Karpas-422 (cell line): ENCODE measurements around the gene DNMT3A. TPM values are rescaled to one million over a fixed set of nuclear protein-coding genes. Genes with fewer than 3 reads are reported as not detected.
"Not testable (repeated sequence)": the region's sequence is repeated elsewhere in the genome, so short reads cannot be mapped to it uniquely, and the experiment has no call there.

ENCODE experiments used
- DNase-seq: peaks from one replicate; pipeline ENCODE4 v3.0.0-alpha.2; 2015
- H2AFZ ChIP-seq: fragments of 200-600 bp; sonication (generic); 2 replicates; pipeline ENCODE4 v1.6.1; 2014; ENCODE audit warnings: antibody characterized with exemption, low read length, mixed read lengths
- H3K27ac ChIP-seq: fragments of 200-600 bp; sonication (generic); 2 replicates; pipeline ENCODE4 v1.5.1; 2014; ENCODE audit warnings: mild to moderate bottlenecking, low read length, moderate library complexity
- H3K27me3 ChIP-seq: fragments of 200-600 bp; sonication (generic); 2 replicates; pipeline ENCODE4 v1.6.1; 2014; ENCODE audit warnings: low read length, mixed read lengths
- H3K36me3 ChIP-seq: fragments of 200-600 bp; sonication (generic); 2 replicates; pipeline ENCODE4 v1.6.1; 2014; ENCODE audit warnings: low read length, mixed read lengths; ENCODE audit not compliant: insufficient read depth
- H3K4me1 ChIP-seq: fragments of 200-600 bp; sonication (generic); 2 replicates; pipeline ENCODE4 v1.6.1; 2014; ENCODE audit warnings: mild to moderate bottlenecking, low read length, mixed read lengths
- H3K4me2 ChIP-seq: fragments of 200-600 bp; sonication (generic); 2 replicates; pipeline ENCODE4 v1.6.1; 2014; ENCODE audit warnings: low read length, low read depth, mild to moderate bottlenecking; ENCODE audit not compliant: poor library complexity, severe bottlenecking
- H3K4me3 ChIP-seq: fragments of 200-600 bp; sonication (generic); 2 replicates; pipeline ENCODE4 v1.5.1; 2014; ENCODE audit warnings: mild to moderate bottlenecking, antibody characterized with exemption, low read length, mixed read lengths
- H3K79me2 ChIP-seq: fragments of 200-600 bp; sonication (generic); 2 replicates; pipeline ENCODE4 v1.6.1; 2014; ENCODE audit warnings: mild to moderate bottlenecking, low read length, mixed read lengths
- H3K9ac ChIP-seq: fragments of 200-600 bp; sonication (generic); 2 replicates; pipeline ENCODE4 v1.6.0; 2014; ENCODE audit warnings: low read length
- H3K9me2 ChIP-seq: fragments of 200-600 bp; sonication (generic), shearing (Covaris generic); replicated peaks from 2 replicates; pipeline ENCODE4 v1.6.0; 2014; ENCODE audit warnings: mild to moderate bottlenecking, low read length, moderate library complexity; ENCODE audit not compliant: insufficient read depth
- H3K9me3 ChIP-seq: fragments of 300-700, 200-600 bp; sonication (generic); 2 replicates; pipeline ENCODE4 v1.6.1; 2014; ENCODE audit warnings: low read length, mixed read lengths
- H4K20me1 ChIP-seq: fragments of 200-600 bp; sonication (generic); 2 replicates; pipeline ENCODE4 v1.6.1; 2014; ENCODE audit warnings: mild to moderate bottlenecking, antibody characterized with exemption, low read length, low read depth; ENCODE audit not compliant: insufficient read depth
- total RNA-seq: library from RNA; depleted of rRNA; stranded (reverse); fragments of >200 nt; shearing (Covaris generic); gene quantifications from 2 replicates; pipeline ENCODE4 v1.2.3, GENCODE V29; 2014; ENCODE audit warnings: low replicate concordance

The DNMT3A gene
- total RNA-seq, 1 experiment from 2014 or later = 0.97 TPM

DNA sequence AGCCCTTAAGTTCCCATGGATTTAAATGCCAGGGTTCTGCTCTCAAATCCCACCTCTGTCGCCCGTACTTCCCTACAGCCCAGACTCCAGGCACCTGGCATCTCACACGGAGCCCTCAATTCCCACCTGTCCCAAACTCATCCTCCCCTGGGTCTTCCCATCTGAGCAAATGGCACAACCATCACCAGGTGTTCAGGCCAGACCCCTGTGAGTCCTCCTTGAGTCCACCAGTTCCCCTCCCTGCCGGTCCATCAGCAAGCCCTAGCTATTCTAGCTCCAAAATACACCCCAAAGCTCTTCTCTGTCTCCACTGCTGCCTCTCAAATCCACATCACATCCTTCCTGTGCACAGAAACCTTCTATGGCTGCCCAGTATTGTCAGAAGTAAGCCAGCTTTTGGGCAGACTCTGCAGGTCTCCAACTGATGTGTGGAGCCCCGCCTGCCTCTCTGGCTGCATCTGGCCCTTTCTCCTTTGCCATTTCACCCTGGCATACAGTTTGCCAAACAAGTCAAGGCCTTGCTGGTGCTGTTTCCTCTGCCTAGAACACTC lies 67.7 kb downstream of the DNMT3A start:
- H4K20me1 ChIP-seq = no peaks in the 10 kb centered on the region
- no peaks in the 10 kb centered on the region for H3K9me3 ChIP-seq
- no peaks in the 10 kb centered on the region for H3K36me3 ChIP-seq
- H3K9ac ChIP-seq = no peak overlapping the region
- H3K4me3 ChIP-seq = no peak overlapping the region
- no peaks in the 10 kb centered on the region for H3K9me2 ChIP-seq
- H3K4me2 ChIP-seq = no peak overlapping the region
- H3K27ac ChIP-seq = no peak overlapping the region
- no peak for DNase-seq
- H3K4me1 ChIP-seq = peaks cover 1% of the 10 kb centered on the region
- no peak overlapping the region for H2AFZ ChIP-seq
- no peaks in the 10 kb centered on the region for H3K27me3 ChIP-seq
- no peaks in the 10 kb centered on the region for H3K79me2 ChIP-seq

DNA sequence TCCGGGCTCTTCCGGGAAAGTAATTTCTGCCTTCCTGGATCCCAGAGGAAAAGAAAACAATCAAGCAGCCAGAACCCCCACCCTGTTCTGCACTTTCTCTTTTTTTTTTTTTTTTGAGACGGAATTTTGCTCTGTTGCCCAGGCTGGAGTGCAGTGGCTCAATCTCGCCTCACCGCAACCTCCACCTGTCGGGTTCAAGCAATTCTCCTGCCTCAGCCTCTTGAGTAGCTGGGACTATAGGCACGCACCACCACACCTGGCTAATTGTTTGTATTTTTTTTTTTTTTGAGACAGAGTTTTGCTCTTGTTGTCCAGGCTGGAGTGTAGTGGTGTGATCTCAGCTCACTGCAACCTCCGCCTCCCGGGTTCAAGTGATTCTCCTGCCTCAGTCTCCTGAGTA lies 69.0 kb downstream of the DNMT3A start:
- not testable (repeated sequence) for H3K4me2 ChIP-seq, H3K36me3 ChIP-seq, H3K4me1 ChIP-seq, H3K27ac ChIP-seq, DNase-seq, H3K9ac ChIP-seq, H3K4me3 ChIP-seq, H3K79me2 ChIP-seq, H2AFZ ChIP-seq, H3K9me2 ChIP-seq, H3K9me3 ChIP-seq, H3K27me3 ChIP-seq, H4K20me1 ChIP-seq

DNA sequence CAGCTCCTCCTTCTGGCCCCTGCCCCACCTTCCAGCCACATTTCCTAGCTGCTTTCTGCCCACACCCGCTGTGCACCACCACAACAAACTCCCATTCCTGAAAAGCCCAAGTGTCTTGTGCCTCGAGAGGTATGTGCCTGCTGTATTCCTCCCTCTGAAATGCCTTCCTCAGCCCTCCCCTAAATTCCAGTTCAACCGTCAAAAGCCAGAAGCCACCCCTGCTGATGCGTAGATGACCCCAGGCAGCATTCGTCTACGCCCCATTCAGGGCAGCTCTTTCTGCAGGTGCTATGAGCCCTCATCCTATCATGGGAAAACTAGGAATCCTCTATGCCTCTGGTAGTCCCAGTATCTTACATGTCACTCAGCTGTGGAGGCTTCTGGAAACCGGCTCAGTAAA lies 71.7 kb downstream of the DNMT3A start:
- H3K36me3 ChIP-seq = no peaks in the 10 kb centered on the region
- no peak for DNase-seq

DNA sequence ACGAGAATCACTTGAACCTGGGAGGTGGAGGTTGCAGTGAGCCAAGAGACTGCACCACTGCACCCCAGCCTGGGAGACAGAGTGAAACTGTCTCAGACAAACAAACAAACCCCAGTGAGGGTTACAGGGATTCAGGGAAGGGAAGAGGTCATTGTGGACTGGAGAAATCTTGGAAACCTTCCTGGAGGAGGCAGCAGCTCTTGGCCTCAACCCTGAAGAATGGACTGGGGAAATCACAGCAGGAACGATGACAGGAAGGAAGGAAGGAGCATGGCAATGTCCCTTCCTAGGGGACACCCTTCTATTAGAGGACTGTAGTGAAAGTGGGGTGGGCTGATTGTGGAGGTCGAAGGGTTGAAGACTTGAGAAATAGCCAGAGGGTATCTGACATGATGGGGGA lies 72.5 kb downstream of the DNMT3A start:
- H4K20me1 ChIP-seq = no peaks in the 10 kb centered on the region
- H3K9me3 ChIP-seq = no peaks in the 10 kb centered on the region
- no peaks in the 10 kb centered on the region for H3K36me3 ChIP-seq
- H3K79me2 ChIP-seq = no peaks in the 10 kb centered on the region
- no peak overlapping the region for H3K9ac ChIP-seq
- H3K27me3 ChIP-seq = no peaks in the 10 kb centered on the region
- H3K27ac ChIP-seq = no peak overlapping the region
- no peak overlapping the region for H3K4me3 ChIP-seq
- no peak overlapping the region for H3K4me2 ChIP-seq
- no peaks in the 10 kb centered on the region for H3K4me1 ChIP-seq
- no peak overlapping the region for H2AFZ ChIP-seq
- H3K9me2 ChIP-seq = no peaks in the 10 kb centered on the region
- no peak for DNase-seq

More for the DNA sequence above, 71.7 kb downstream of the DNMT3A start:
- Histone ChIP-seq H3K79me2 (no peaks in the 10 kb centered on the region), H4K20me1 (no peaks in the 10 kb centered on the region), H3K9me3 (no peaks in the 10 kb centered on the region), H3K4me2 (no peak overlapping the region), H3K27me3 (no peaks in the 10 kb centered on the region), H2AFZ (no peak overlapping the region), H3K9ac (no peak overlapping the region), H3K4me3 (no peak overlapping the region), H3K27ac (no peak overlapping the region), H3K4me1 (no peaks in the 10 kb centered on the region), H3K9me2 (no peaks in the 10 kb centered on the region)

DNA sequence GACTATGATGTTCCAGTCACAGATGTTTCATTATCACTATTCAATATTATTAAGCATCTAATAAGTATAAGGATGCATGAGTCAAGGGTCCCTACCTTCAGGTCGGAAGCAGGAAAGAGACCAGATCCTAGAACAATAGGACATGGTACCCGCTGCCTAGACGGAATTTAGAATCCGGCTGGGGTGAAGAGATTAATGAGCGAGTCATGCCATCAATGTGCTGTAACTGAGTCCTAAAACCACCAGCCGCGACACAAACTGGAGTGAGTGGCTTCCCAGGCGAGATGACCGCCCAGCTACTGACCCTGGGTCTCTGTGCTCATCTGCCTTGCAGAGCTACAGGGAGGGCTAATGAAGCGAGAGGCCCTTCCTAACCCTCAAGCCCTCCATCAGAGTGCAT lies 73.6 kb downstream of the DNMT3A start:
- Histone ChIP-seq H3K9me2 (no peaks in the 10 kb centered on the region), H3K4me3 (no peak overlapping the region), H3K4me1 (no peaks in the 10 kb centered on the region), H3K79me2 (no peaks in the 10 kb centered on the region), H3K4me2 (no peak overlapping the region), H3K36me3 (no peaks in the 10 kb centered on the region), H3K9me3 (no peaks in the 10 kb centered on the region), H2AFZ (no peak overlapping the region), H3K27ac (no peak overlapping the region), H3K27me3 (no peaks in the 10 kb centered on the region), H4K20me1 (no peaks in the 10 kb centered on the region), H3K9ac (no peak overlapping the region)
- DNase-seq = no peak

DNA sequence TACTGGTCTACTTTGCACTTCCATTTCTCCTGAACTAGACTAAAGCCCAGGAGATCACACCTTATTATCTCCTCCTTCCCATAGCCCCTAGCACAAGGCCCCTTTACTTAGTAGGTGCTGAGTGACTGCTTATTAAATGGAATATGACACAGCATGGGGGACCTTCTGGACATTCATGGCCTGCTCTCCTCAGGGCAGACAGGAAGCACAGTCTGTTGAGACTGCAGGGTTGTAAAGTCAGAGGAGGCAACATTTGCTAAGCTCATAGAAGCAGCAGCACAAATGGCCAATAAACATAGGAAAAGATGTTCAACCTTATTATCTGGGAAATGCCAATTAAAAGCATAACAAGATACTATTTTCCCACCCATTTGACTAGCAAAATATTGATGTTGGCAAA lies 75.3 kb downstream of the DNMT3A start:
- DNase-seq = no peak
- no peaks in the 10 kb centered on the region for H3K9me2 ChIP-seq
- H3K9ac ChIP-seq = no peak overlapping the region
- H3K27ac ChIP-seq = no peak overlapping the region
- no peaks in the 10 kb centered on the region for H3K36me3 ChIP-seq
- no peaks in the 10 kb centered on the region for H3K9me3 ChIP-seq
- no peaks in the 10 kb centered on the region for H3K27me3 ChIP-seq
- no peak overlapping the region for H3K4me2 ChIP-seq
- H3K4me3 ChIP-seq = no peak overlapping the region
- no peaks in the 10 kb centered on the region for H3K79me2 ChIP-seq
- no peaks in the 10 kb centered on the region for H3K4me1 ChIP-seq
- no peak overlapping the region for H2AFZ ChIP-seq
- H4K20me1 ChIP-seq = peaks cover 3% of the 10 kb centered on the region; the same call in 1 of the 2 replicates

DNA sequence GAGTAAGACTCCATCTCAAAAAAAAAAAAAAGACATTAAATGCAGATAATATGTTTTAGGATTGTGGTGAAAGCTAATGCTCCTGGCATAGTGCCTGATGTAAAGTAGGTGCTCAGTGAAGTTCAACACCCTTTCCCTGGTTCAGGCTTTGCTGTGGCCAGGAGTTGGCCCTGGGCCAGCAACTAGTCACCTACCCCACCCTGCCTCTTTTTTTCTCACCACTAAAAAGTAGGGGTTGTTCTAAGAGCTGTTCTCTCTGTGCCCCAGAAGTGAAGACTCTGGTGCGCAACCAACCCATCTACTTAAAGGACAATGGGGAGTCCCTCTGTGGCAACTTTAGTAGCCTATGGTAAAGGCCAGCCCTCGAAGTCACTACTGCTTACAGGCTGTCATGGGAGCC lies 75.9 kb downstream of the DNMT3A start:
- H3K4me3 ChIP-seq = no peak overlapping the region
- H3K9ac ChIP-seq = no peak overlapping the region
- H3K9me3 ChIP-seq = no peaks in the 10 kb centered on the region
- H3K4me1 ChIP-seq = no peaks in the 10 kb centered on the region
- H3K9me2 ChIP-seq = no peaks in the 10 kb centered on the region
- peaks cover 3% of the 10 kb centered on the region; the same call in 1 of the 2 replicates for H4K20me1 ChIP-seq
- no peaks in the 10 kb centered on the region for H3K27me3 ChIP-seq
- no peak overlapping the region for H3K4me2 ChIP-seq
- no peaks in the 10 kb centered on the region for H3K36me3 ChIP-seq
- DNase-seq = no peak
- no peak overlapping the region for H3K27ac ChIP-seq
- H3K79me2 ChIP-seq = no peaks in the 10 kb centered on the region
- H2AFZ ChIP-seq = no peak overlapping the region

DNA sequence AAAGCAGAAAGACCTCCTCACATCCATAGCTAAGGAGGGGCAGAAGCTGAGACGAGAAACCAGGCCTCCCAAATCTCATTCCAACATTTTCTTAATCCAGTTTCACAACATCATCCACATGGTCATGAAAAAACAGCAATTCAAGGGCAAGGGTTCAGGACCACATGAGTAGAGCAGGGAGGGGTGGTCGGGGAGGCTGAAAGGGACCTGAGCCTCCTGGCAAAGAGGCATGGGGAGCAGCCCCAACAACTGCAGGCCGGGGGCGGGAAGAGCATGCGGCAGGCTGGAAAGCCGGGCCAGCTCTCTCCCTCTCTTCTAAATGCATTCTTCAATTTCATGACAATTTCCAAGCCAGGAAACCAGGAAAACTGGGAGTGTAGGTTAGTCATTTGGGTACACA lies 76.7 kb downstream of the DNMT3A start:
- Histone ChIP-seq H3K27ac (no peak overlapping the region), H2AFZ (no peak overlapping the region), H3K4me1 (no peaks in the 10 kb centered on the region), H3K9me2 (no peaks in the 10 kb centered on the region), H4K20me1 (peaks cover 3% of the 10 kb centered on the region; the same call in 1 of the 2 replicates), H3K9ac (no peak overlapping the region), H3K9me3 (no peaks in the 10 kb centered on the region), H3K27me3 (no peaks in the 10 kb centered on the region), H3K4me3 (no peak overlapping the region), H3K36me3 (no peaks in the 10 kb centered on the region), H3K4me2 (no peak overlapping the region), H3K79me2 (no peaks in the 10 kb centered on the region)
- DNase-seq = no peak

DNA sequence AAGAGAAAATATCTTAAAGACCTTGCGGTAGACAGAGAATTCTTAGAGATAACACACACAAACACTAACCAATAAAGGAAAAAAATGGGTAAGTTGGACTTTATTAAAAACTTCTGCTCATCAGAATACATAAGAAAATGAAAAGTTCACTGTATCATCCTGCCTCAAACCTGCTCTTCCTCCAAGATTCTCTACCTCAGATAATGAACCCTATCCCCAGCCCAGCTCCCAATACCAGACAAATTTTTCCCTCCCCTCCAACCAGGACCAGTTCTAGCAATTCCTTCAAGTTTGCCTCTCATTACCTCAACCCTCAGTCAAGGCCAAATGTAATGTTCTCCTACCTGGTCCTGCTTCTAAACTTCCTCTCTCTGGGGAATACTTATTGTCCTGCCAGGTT lies 79.4 kb downstream of the DNMT3A start:
- H4K20me1 ChIP-seq = peaks cover 3% of the 10 kb centered on the region; the same call in 1 of the 2 replicates
- H3K9ac ChIP-seq = no peak overlapping the region
- no peaks in the 10 kb centered on the region for H3K9me3 ChIP-seq
- H3K79me2 ChIP-seq = no peaks in the 10 kb centered on the region
- no peak overlapping the region for H3K27ac ChIP-seq
- no peak overlapping the region for H2AFZ ChIP-seq
- H3K4me2 ChIP-seq = no peak overlapping the region
- H3K36me3 ChIP-seq = no peaks in the 10 kb centered on the region
- H3K4me3 ChIP-seq = no peak overlapping the region
- DNase-seq = no peak
- no peaks in the 10 kb centered on the region for H3K9me2 ChIP-seq
- no peaks in the 10 kb centered on the region for H3K27me3 ChIP-seq
- no peaks in the 10 kb centered on the region for H3K4me1 ChIP-seq
